OCI-LY7 (cell line): ENCODE measurements around the gene CNN1. TPM values are rescaled to one million over a fixed set of nuclear protein-coding genes. Genes with fewer than 3 reads are reported as not detected.

Experiments used
- BruUV-seq: library from RNA; stranded (reverse); fragments of 400-500 nt; replicated peaks from 2 replicates; lab custom pipeline; 2021; lab: Mats Ljungman, UMichigan
- CTCF ChIA-PET: fragments of 300-600 bp; sonication (Branson Sonifier 250); formaldehyde crosslinking; loops from one replicate; lab custom pipeline; 2022; ENCODE audit warnings: antibody characterized with exemption; ENCODE audit not compliant: unreplicated experiment; lab: Charles Lee
- POLR2A ChIA-PET: fragments of 300-600 bp; sonication (Branson Sonifier 250); formaldehyde crosslinking; loops from one replicate; lab custom pipeline; 2022; ENCODE audit warnings: antibody characterized with exemption; lab: Charles Lee
- DNase-seq: peaks from one replicate; pipeline ENCODE4 v3.0.0-alpha.2; 2015; ENCODE audit warnings: low spot score
- H2AFZ ChIP-seq: fragments of 200-600 bp; sonication (generic), shearing (Covaris generic); 2 replicates; pipeline ENCODE4 v1.6.1; 2014; ENCODE audit warnings: mild to moderate bottlenecking, antibody characterized with exemption, low read length, moderate library complexity
- H3K27ac ChIP-seq: fragments of 200-600 bp; sonication (generic); 2 replicates; pipeline ENCODE4 v1.5.1; 2014; ENCODE audit warnings: mixed run types, low read depth, mild to moderate bottlenecking, moderate library complexity, low read length, inconsistent platforms; ENCODE audit not compliant: poor library complexity, severe bottlenecking
- H3K36me3 ChIP-seq: fragments of 200-600 bp; sonication (generic); 2 replicates; pipeline ENCODE4 v1.6.1; 2014; ENCODE audit warnings: mild to moderate bottlenecking, antibody characterized with exemption, low read length, moderate library complexity, mixed read lengths; ENCODE audit not compliant: insufficient read depth
- H3K4me1 ChIP-seq: fragments of 200-600 bp; sonication (generic); 2 replicates; pipeline ENCODE4 v1.5.1; 2014; ENCODE audit warnings: mild to moderate bottlenecking, low read length; ENCODE audit not compliant: insufficient read depth, poor library complexity, severe bottlenecking
- H3K4me2 ChIP-seq: fragments of 200-600 bp; sonication (generic); 2 replicates; pipeline ENCODE4 v1.6.1; 2014; ENCODE audit warnings: mild to moderate bottlenecking, low read length
- H3K4me3 ChIP-seq: fragments of 200-600 bp; sonication (generic); 2 replicates; pipeline ENCODE4 v1.5.1; 2014; ENCODE audit warnings: mild to moderate bottlenecking, low read depth, low read length; ENCODE audit not compliant: poor library complexity, severe bottlenecking
- H3K79me2 ChIP-seq: fragments of 200-600 bp; sonication (generic); 2 replicates; pipeline ENCODE4 v1.6.1; 2016; ENCODE audit warnings: low read depth, mild to moderate bottlenecking, low read length, moderate library complexity, mixed read lengths; ENCODE audit not compliant: insufficient read depth
- H3K9me2 ChIP-seq: fragments of 200-600 bp; sonication (generic); 2 replicates; pipeline ENCODE4 v1.6.1; 2016; ENCODE audit warnings: mild to moderate bottlenecking, low read length, mixed read lengths; ENCODE audit not compliant: insufficient read depth
- H3K9me3 ChIP-seq: fragments of 200-600 bp; sonication (generic); 2 replicates; pipeline ENCODE4 v1.6.1; 2014; ENCODE audit warnings: mild to moderate bottlenecking, mixed run types, low read length, mixed read lengths
- H4K20me1 ChIP-seq: fragments of 200-600 bp; sonication (generic); 2 replicates; pipeline ENCODE4 v1.6.1; 2014; ENCODE audit warnings: mild to moderate bottlenecking, antibody characterized with exemption, low read length, moderate library complexity, mixed read lengths; ENCODE audit not compliant: insufficient read depth
- CTCF ChIP-seq: fragments of 200-600 bp; sonication (generic); conservative IDR thresholded peaks from 2 replicates; pipeline ENCODE4 v1.5.1; 2014; ENCODE audit warnings: mild to moderate bottlenecking, antibody characterized with exemption, low read length, moderate library complexity, mixed read lengths
- EZH2phosphoT487 ChIP-seq: fragments of 200-600 bp; sonication (generic); IDR thresholded peaks from 2 replicates; pipeline ENCODE4 v1.6.1; 2018; ENCODE audit warnings: low read depth, borderline replicate concordance, mild to moderate bottlenecking, mixed run types, antibody characterized with exemption, low read length, moderate library complexity, mixed read lengths
- intact Hi-C: fragments of 100-400 bp; cut with micrococcal nuclease; formaldehyde crosslinking; loops from one replicate; pipeline ENCODE4 v1.10.0; 2022; ENCODE audit not compliant: unreplicated experiment
- total RNA-seq, 2 experiments: library from RNA; depleted of rRNA in 1 of 2; stranded (reverse); fragments of >200 nt in 1 of 2; shearing (Covaris generic) in 1 of 2; gene quantifications; 2 replicates each; pipeline ENCODE4 v1.2.3, GENCODE V29; 2014 to 2022

The CNN1 gene
- total RNA-seq, 2 experiments from 2014 or later: not detected

- Histone ChIP-seq H3K4me1 (peaks cover 14% of the 10 kb centered on the region), H3K27ac (no peak overlapping the region), H3K9me3 (no peaks in the 10 kb centered on the region), H3K9me2 (no peaks in the 10 kb centered on the region), H3K36me3 (no peaks in the 10 kb centered on the region), H2AFZ (peak overlapping the region; percentile 48; the same call in 1 of the 2 replicates), H3K4me3 (peak overlapping the region; percentile 44), H3K79me2 (no peaks in the 10 kb centered on the region), H4K20me1 (no peaks in the 10 kb centered on the region), H3K4me2 (peak overlapping the region; percentile 60)
- BruUV-seq: no TSS peak
- intact Hi-C loops: loop anchor here (2.0 kb wide), 1 partner anchor 51 kb away; no protein-coding TSS in a partner anchor
- TF ChIP-seq CTCF (peak; percentile 91), EZH2phosphoT487 (no peak)
- ChIA-PET POLR2A (interaction anchor here (0.6 kb wide), 2 partner anchors 29 to 61 kb away, joined by 4 to 11 read pairs; no protein-coding TSS in a partner anchor), CTCF (interaction anchor here (0.6 kb wide), 1 partner anchor 103 kb away, joined by 3 read pairs; no protein-coding TSS in a partner anchor)
- DNase-seq: peak; percentile 93
These were observed 2.7 kb upstream of the CNN1 start for GRCh38 chr19:11535792-11536595.

GRCh38 chr19:11539495-11540365, 1.1 kb downstream of the CNN1 start:
- Histone ChIP-seq H2AFZ (no peak overlapping the region), H3K27ac (no peak overlapping the region), H3K4me3 (no peak overlapping the region), H4K20me1 (no peaks in the 10 kb centered on the region), H3K4me1 (peaks cover 18% of the 10 kb centered on the region), H3K36me3 (no peaks in the 10 kb centered on the region), H3K9me2 (no peaks in the 10 kb centered on the region), H3K79me2 (no peaks in the 10 kb centered on the region), H3K4me2 (no peak overlapping the region), H3K9me3 (no peaks in the 10 kb centered on the region)
- no TSS peak for BruUV-seq
- TF ChIP-seq EZH2phosphoT487: no peak
- TF ChIP-seq CTCF: no peak
- POLR2A ChIA-PET: no interaction called here
- no peak for DNase-seq
- CTCF ChIA-PET: no interaction called here
- intact Hi-C loops: no loop called here
